HepG2 (cell line): ENCODE data around the gene C14orf180. TPM values are rescaled to one million over a fixed set of nuclear protein-coding genes. Genes with fewer than 3 reads are reported as not detected.

ENCODE experiments used
- ATAC-seq: fragments of 200-7000 bp; cut with Tn5 transposase; 3 replicates; pipeline ENCODE4 v1.9.1; 2020; ENCODE audit warnings: mild to moderate bottlenecking, moderate library complexity
- BruUV-seq: library from RNA; stranded (reverse); fragments of 400-500 nt; replicated peaks from 2 replicates; lab custom pipeline; 2021; lab: Mats Ljungman, UMichigan
- CTCF ChIA-PET: fragments of 300-600 bp; formaldehyde crosslinking; extraction: SDS; loops from one replicate; lab custom pipeline; 2021; ENCODE audit warnings: low total read pairs, inconsistent platforms, low intra/inter-chr PET ratio; lab: Yijun Ruan, JAX
- POLR2A ChIA-PET: fragments of 350-600 bp; sonication (Branson Sonifier 250); formaldehyde crosslinking; loops from one replicate; lab custom pipeline; 2020; ENCODE audit warnings: antibody characterized with exemption, inconsistent platforms; lab: Yijun Ruan, JAX
- DNase-seq: peaks from one replicate; pipeline ENCODE4 v3.0.0-alpha.2; 2015; ENCODE audit warnings: low spot score
- FAIRE-seq: peaks from 3 replicates; lab custom pipeline; 2011; peaks lifted over from hg19 to GRCh38; lab: Jason Lieb, UNC
- H2AFZ ChIP-seq: one replicate; pipeline ENCODE4 v1.6.1; 2011; ENCODE audit warnings: low read length, inconsistent platforms
- H3K27ac ChIP-seq: fragments of 300-600 bp; 3 replicates; pipeline ENCODE4 v1.8.0; 2011; ENCODE audit warnings: mixed run types, mild to moderate bottlenecking, mixed read lengths, low read length, inconsistent platforms; ENCODE audit not compliant: insufficient read depth; ENCODE audit errors: extremely low read length
- H3K27me3 ChIP-seq, 2 experiments: fragments of 200-600 bp in 1 of 2; 2 replicates in 1 of 2; 3 replicates in 1 of 2; pipeline versions ENCODE4 v1.6.0 to v1.8.0; 2011; ENCODE audit warnings: low read length in 2 of 2, mild to moderate bottlenecking in 2 of 2, moderate library complexity in 2 of 2, inconsistent platforms in 1 of 2; ENCODE audit not compliant: insufficient read depth in 2 of 2, control insufficient read depth in 1 of 2
- H3K36me3 ChIP-seq, 2 experiments: fragments of 200-600 bp in 1 of 2; replicated peaks in 1 of 2; 2 replicates in 1 of 2; 3 replicates in 1 of 2; pipeline versions ENCODE4 v1.5.1 to v1.8.0; 2011; ENCODE audit warnings: low read length in 2 of 2, inconsistent platforms in 1 of 2; ENCODE audit not compliant: insufficient read depth in 2 of 2, control insufficient read depth in 1 of 2
- H3K4me1 ChIP-seq: 2 replicates; pipeline ENCODE4 v1.5.1; 2012; ENCODE audit warnings: low read length, inconsistent platforms; ENCODE audit not compliant: insufficient read depth
- H3K4me2 ChIP-seq: 2 replicates; pipeline ENCODE4 v1.6.0; 2011; ENCODE audit warnings: low read depth, low read length, inconsistent platforms
- H3K4me3 ChIP-seq, 3 experiments: fragments of 200-600 bp in 1 of 3; sonication (generic), shearing (Covaris generic) in 1 of 3; replicated peaks in 1 of 3; 2 replicates each; pipeline ENCODE4 v1.5.1; 2011 to 2016; ENCODE audit warnings: low read length in 3 of 3, inconsistent platforms in 2 of 3, low read depth in 2 of 3, mild to moderate bottlenecking in 2 of 3, control low read depth in 1 of 3, mixed read lengths in 1 of 3; ENCODE audit not compliant: insufficient read depth in 1 of 3
- H3K79me2 ChIP-seq: one replicate; pipeline ENCODE4 v1.6.1; 2011; ENCODE audit warnings: low read length, inconsistent platforms; ENCODE audit not compliant: insufficient read depth
- H3K9ac ChIP-seq: 2 replicates; pipeline ENCODE4 v1.6.0; 2011; ENCODE audit warnings: mild to moderate bottlenecking, low read depth, low read length, inconsistent platforms; ENCODE audit not compliant: insufficient read depth
- H3K9me3 ChIP-seq: 2 replicates; pipeline ENCODE4 v1.5.1; 2012; ENCODE audit warnings: mild to moderate bottlenecking, low read length
- H4K20me1 ChIP-seq: 2 replicates; pipeline ENCODE4 v1.6.0; 2011; ENCODE audit warnings: inconsistent platforms, mild to moderate bottlenecking, low read length, moderate library complexity; ENCODE audit not compliant: insufficient read depth
- ARID5B ChIP-seq: IDR thresholded peaks from 2 replicates; pipeline ENCODE4 v1.4.0; 2020; ENCODE audit warnings: mild to moderate bottlenecking, missing genetic modification reagents
- ATRX ChIP-seq: sonication (generic); formaldehyde crosslinking; IDR thresholded peaks from 2 replicates; pipeline ENCODE4 v1.4.0; 2020; ENCODE audit warnings: missing genetic modification reagents, borderline replicate concordance
- CBX2 ChIP-seq, 2 experiments: fragments of 200-600 bp in 1 of 2; sonication (generic); formaldehyde crosslinking in 1 of 2; IDR thresholded peaks; 2 replicates each; pipeline versions ENCODE4 v1.7.0 to v1.8.1; 2018 to 2022; ENCODE audit warnings: low read depth in 2 of 2, low read length in 1 of 2, mild to moderate bottlenecking in 1 of 2, missing genetic modification reagents in 1 of 2
- DNMT3B ChIP-seq: conservative IDR thresholded peaks from 2 replicates; pipeline ENCODE4 v1.6.1; 2016; ENCODE audit warnings: missing biosample characterization, control low read depth
- MXI1 ChIP-seq: IDR thresholded peaks from 3 replicates; pipeline ENCODE4 v1.6.1; 2012; ENCODE audit warnings: low read depth, low read length, inconsistent platforms, borderline replicate concordance
- SRSF1 ChIP-seq: fragments of 200-400 bp; formaldehyde crosslinking; optimal IDR thresholded peaks from 2 replicates; pipeline ENCODE3; 2017; ENCODE audit warnings: mild to moderate bottlenecking, low read depth, low read length, moderate library complexity
- THYN1 ChIP-seq: sonication (generic); formaldehyde crosslinking; IDR thresholded peaks from 2 replicates; pipeline ENCODE4 v1.8.1; 2023; ENCODE audit warnings: low read depth, mild to moderate bottlenecking, moderate library complexity, missing genetic modification reagents, borderline replicate concordance
- WGBS: methylation state at CpG from one replicate; pipeline ENCODE4 v1.1.6; 2017; ENCODE audit warnings: low lambda C conversion rate; 5-methylcytosine and 5-hydroxymethylcytosine counted together
- in situ Hi-C: cut with HindIII; loops from 2 replicates; pipeline ENCODE4 v1.10.0; 2017; ENCODE audit warnings: low pct_unique_long_range_greater_than_20kb; ENCODE audit not compliant: extremely low pct_ligation_motif_present
- intact Hi-C: fragments of 100-400 bp; cut with micrococcal nuclease; formaldehyde crosslinking; loops from one replicate; pipeline ENCODE4 v1.10.0; 2022; ENCODE audit not compliant: unreplicated experiment
- polyA plus RNA-seq, 8 experiments: library from polyadenylated mRNA; depleted of rRNA in 3 of 8; stranded (reverse) in 7 of 8; unstranded in 1 of 8; fragments of >200 nt; fragmentation: Illumina TruSeq in 4 of 8; extraction: Trizol in 4 of 8; gene quantifications; 2 replicates each; pipeline versions ENCODE4 v1.2.1 to v1.2.3, GENCODE V29; 2011 to 2016; ENCODE audit warnings: low read depth in 4 of 8, missing spikeins in 1 of 8, mixed read lengths in 1 of 8; ENCODE audit not compliant: insufficient read depth in 1 of 8
- total RNA-seq, 5 experiments: library from RNA; depleted of rRNA; stranded (reverse); fragments of >200 nt; fragmentation: Illumina TruSeq; extraction: Trizol; gene quantifications; 2 replicates each; pipeline ENCODE4 v1.2.3, GENCODE V29; 2016; ENCODE audit warnings: low read depth in 1 of 5
- TF ChIP-seq, protein P1 (sequence below): conservative IDR thresholded peaks from 2 replicates; pipeline ENCODE4 v1.6.1; 2018; ENCODE audit warnings: missing genetic modification reagents
- TF ChIP-seq, protein P2 (sequence below): sonication (generic); formaldehyde crosslinking; IDR thresholded peaks from 2 replicates; pipeline ENCODE4 v1.4.0; 2020; ENCODE audit warnings: low read depth, mild to moderate bottlenecking, missing genetic modification reagents

Gene C14orf180
- total and polyA plus RNA-seq, 2 of the 13 experiments (the other 11 are each of a cell fraction or from before 2014, with no cell fraction given), result not detected

DNA sequence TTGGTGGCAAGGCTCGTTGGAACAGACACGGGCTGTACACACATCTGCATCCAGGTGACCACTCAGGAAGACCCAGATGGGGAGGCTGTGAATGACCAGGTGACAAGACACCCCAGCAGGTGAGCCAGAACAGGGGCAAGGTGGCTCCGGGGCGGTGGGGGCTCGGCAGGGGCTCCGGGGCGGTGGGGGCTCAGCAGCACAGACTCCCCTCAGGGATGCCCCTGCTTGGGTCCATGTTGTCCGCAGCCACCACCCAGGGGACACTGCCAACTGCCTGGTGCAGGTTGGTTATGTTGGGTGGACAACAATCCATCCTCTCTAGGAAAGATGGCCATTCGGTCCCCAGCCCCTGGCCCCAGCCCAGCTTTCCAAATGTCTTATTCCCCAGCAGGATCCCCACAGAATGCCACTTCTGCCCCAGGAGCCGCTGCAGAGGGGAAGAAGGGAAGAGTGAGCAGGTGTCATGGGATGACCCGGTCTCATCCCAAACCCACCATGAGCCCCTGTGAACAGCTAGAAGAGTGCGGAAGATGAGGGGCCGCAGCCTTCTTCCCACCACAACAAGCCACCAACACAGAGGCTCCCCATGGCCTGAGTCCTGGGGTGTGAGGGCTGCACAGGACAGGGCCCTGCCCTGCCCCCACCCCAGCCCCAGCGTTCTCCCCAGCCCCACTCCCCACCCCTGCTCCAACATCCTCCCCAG, 31.4 kb upstream of the C14orf180 start (continued):
- TF ChIP-seq ATRX (CRISPR knock-in tag), result no peak
- TF ChIP-seq CBX2 (IDR thresholded peaks at IDR 0.05; ENCODE audit: low read depth, low read length), result no peak
- TF ChIP-seq CBX2 (CRISPR knock-in tag; IDR thresholded peaks at IDR 0.05; ENCODE audit: low read depth), result no peak
- TF ChIP-seq DNMT3B (CRISPR knock-in tag), result no peak
- TF ChIP-seq, all 625 proteins: peak for 0

GRCh38 chr14:104548802-104549535, 30.6 kb upstream of the C14orf180 start:
- WGBS, result 10% methylated on average over 14 of the region's 15 CpGs
- CTCF ChIA-PET, result no interaction called here
- H4K20me1 ChIP-seq, result peaks cover 3% of the 10 kb centered on the region; the same call in 1 of the 2 replicates
- FAIRE-seq (no peak), ATAC-seq (no peak), DNase-seq (no peak)
- H2AFZ ChIP-seq, result no peak overlapping the region
- POLR2A ChIA-PET, result no interaction called here
- no peaks in the 10 kb centered on the region for H3K79me2 ChIP-seq
- no peak overlapping the region for H3K27ac ChIP-seq
- in situ Hi-C loops (no loop called here), intact Hi-C loops (no loop called here)
- H3K4me3 ChIP-seq, result no peak overlapping the region
- H3K9ac ChIP-seq, result no peak overlapping the region
- H3K36me3 ChIP-seq, result no peaks in the 10 kb centered on the region
- no peak overlapping the region for H3K4me2 ChIP-seq
- no TSS peak for BruUV-seq
- no peaks in the 10 kb centered on the region for H3K4me1 ChIP-seq
- H3K9me3 ChIP-seq, result no peaks in the 10 kb centered on the region
- H3K27me3 ChIP-seq, result peaks cover 13 to 83% of the 10 kb centered on the region in 2 experiments; a peak in 4 of 5 replicates
- TF ChIP-seq THYN1 (CRISPR knock-in tag), result no peak
- no peak for TF ChIP-seq ARID5B
- TF ChIP-seq, protein P1, sequence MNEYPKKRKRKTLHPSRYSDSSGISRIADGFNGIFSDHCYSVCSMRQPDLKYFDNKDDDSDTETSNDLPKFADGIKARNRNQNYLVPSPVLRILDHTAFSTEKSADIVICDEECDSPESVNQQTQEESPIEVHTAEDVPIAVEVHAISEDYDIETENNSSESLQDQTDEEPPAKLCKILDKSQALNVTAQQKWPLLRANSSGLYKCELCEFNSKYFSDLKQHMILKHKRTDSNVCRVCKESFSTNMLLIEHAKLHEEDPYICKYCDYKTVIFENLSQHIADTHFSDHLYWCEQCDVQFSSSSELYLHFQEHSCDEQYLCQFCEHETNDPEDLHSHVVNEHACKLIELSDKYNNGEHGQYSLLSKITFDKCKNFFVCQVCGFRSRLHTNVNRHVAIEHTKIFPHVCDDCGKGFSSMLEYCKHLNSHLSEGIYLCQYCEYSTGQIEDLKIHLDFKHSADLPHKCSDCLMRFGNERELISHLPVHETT, result no peak
- TF ChIP-seq, protein P2, sequence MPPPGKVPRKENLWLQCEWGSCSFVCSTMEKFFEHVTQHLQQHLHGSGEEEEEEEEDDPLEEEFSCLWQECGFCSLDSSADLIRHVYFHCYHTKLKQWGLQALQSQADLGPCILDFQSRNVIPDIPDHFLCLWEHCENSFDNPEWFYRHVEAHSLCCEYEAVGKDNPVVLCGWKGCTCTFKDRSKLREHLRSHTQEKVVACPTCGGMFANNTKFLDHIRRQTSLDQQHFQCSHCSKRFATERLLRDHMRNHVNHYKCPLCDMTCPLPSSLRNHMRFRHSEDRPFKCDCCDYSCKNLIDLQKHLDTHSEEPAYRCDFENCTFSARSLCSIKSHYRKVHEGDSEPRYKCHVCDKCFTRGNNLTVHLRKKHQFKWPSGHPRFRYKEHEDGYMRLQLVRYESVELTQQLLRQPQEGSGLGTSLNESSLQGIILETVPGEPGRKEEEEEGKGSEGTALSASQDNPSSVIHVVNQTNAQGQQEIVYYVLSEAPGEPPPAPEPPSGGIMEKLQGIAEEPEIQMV (CRISPR knock-in tag), result no peak
- no peak for TF ChIP-seq SRSF1
- no peak for TF ChIP-seq MXI1
